Measurements from ENCODE around the gene NUP210. TPM values are rescaled to one million over a fixed set of nuclear protein-coding genes. Genes with fewer than 3 reads are reported as not detected.

Gene NUP210
- polyA plus RNA-seq, 3 donors from 2014 or later = 10.9 to 120 (median 36.7) TPM

- H3K27ac Mint-ChIP-seq = no peak overlapping the region
- no peak for DNase-seq
- no peak overlapping the region for H3K4me3 Mint-ChIP-seq
- H3K4me1 Mint-ChIP-seq = peaks cover under 1 to 2% of the 10 kb centered on the region in 2 donors
- no peaks in the 10 kb centered on the region for H3K9me3 Mint-ChIP-seq
- H3K36me3 Mint-ChIP-seq = peaks cover 0 to 1% (median 0%) of the 10 kb centered on the region in 3 donors
- H3K27me3 Mint-ChIP-seq (ENCODE audit: low read depth in 3 of 3) = peaks cover 3 to 10% (median 7%) of the 10 kb centered on the region in 3 donors
Measured at GRCh38 chr3:13303410-13303809, 116.7 kb downstream of the NUP210 start.

DNA sequence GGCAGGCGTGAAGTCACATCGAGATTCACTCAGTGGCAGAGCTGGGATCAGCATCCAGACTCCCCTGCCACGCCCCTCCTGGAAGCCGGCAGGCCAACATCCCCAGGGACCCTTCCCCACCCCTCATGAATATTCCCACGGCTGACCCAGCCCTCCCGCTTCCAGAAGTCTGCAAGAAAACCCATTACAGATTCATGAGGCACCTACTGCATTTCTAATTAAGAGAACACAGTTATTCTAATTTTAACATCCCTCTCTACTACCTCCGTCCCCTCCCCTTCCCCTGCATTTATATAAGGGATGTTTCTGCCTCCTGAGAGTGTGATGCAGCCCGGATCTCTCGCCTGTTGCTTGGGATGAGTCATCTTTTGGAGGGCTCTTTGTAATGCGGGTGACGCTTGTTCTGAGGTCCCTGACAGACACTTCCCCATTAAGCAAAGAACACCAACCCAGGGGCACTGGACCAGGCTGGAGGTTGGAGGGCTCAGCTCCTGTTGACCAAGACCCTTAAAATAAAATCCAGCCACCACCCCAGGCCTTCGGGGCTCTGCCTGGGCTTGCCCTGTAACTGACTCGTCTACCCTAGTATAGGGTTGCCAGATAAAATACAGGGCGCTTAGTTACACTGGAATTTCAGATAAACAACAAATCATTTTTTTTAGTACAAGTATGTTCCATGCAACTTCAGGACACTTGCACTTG lies 118.7 kb downstream of the NUP210 start:
- no peak overlapping the region for H3K27ac Mint-ChIP-seq
- H3K4me3 Mint-ChIP-seq = no peak overlapping the region
- H3K9me3 Mint-ChIP-seq = no peaks in the 10 kb centered on the region
- peaks cover 3 to 12% (median 11%) of the 10 kb centered on the region in 3 donors for H3K27me3 Mint-ChIP-seq (ENCODE audit: low read depth in 3 of 3)
- H3K4me1 Mint-ChIP-seq = no peaks in the 10 kb centered on the region
- DNase-seq = no peak
- no peaks in the 10 kb centered on the region for H3K36me3 Mint-ChIP-seq

- Mint-ChIP-seq H3K9me3 (no peaks in the 10 kb centered on the region), H3K36me3 (no peaks in the 10 kb centered on the region), H3K27ac (no peak overlapping the region), H3K4me3 (no peak overlapping the region), H3K27me3 (ENCODE audit: low read depth in 3 of 3) (peaks cover 3 to 13% (median 11%) of the 10 kb centered on the region in 3 donors), H3K4me1 (no peaks in the 10 kb centered on the region)
- DNase-seq = no peak
Measured at GRCh38 chr3:13300546-13301285, 119.4 kb downstream of the NUP210 start.

GRCh38 chr3:13299531-13300155 lies 120.5 kb downstream of the NUP210 start:
- Mint-ChIP-seq H3K27me3 (ENCODE audit: low read depth in 3 of 3) (peaks cover 3 to 18% (median 8%) of the 10 kb centered on the region in 3 donors), H3K4me1 (no peaks in the 10 kb centered on the region), H3K36me3 (no peaks in the 10 kb centered on the region), H3K9me3 (no peaks in the 10 kb centered on the region), H3K4me3 (no peak overlapping the region), H3K27ac (no peak overlapping the region)
- DNase-seq = no peak

- no peak for DNase-seq
- H3K27ac Mint-ChIP-seq = no peak overlapping the region
Measured at GRCh38 chr3:13296662-13297061, 123.5 kb downstream of the NUP210 start.

GRCh38 chr3:13294442-13295351 lies 125.4 kb downstream of the NUP210 start:
- DNase-seq = no peak
- Mint-ChIP-seq H3K4me1 (no peaks in the 10 kb centered on the region), H3K27me3 (ENCODE audit: low read depth in 3 of 3) (peaks cover 3 to 24% (median 4%) of the 10 kb centered on the region in 3 donors), H3K27ac (no peak overlapping the region), H3K9me3 (no peaks in the 10 kb centered on the region), H3K36me3 (peaks cover 0 to 3% (median 0%) of the 10 kb centered on the region in 3 donors), H3K4me3 (no peak overlapping the region)

More at GRCh38 chr3:13296662-13297061, 123.5 kb downstream of the NUP210 start:
- Mint-ChIP-seq H3K9me3 (no peaks in the 10 kb centered on the region), H3K4me1 (no peaks in the 10 kb centered on the region), H3K27me3 (ENCODE audit: low read depth in 3 of 3) (peaks cover 3 to 21% (median 6%) of the 10 kb centered on the region in 3 donors), H3K4me3 (no peak overlapping the region), H3K36me3 (peaks cover 0 to 3% (median 0%) of the 10 kb centered on the region in 3 donors)

DNA sequence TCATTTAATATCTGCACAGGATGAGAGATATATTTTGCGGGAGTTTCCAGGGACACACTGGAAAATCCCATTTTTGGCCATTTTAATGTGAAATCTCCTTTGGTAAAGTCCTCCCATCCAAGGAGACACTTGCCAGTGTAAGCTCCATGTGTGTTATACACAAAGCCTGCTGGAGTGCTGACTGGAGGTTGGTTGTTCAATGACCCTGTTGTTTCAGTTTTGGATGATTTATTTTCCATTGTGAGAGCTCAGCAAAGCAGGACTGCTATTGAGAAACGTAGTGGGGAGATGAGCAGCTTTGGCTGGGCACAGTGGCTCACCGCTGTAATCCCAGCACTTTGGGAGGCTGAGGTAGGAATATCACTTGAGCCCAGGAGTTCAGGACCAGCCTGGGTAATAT lies 127.7 kb downstream of the NUP210 start:
- H3K4me1 Mint-ChIP-seq = no peaks in the 10 kb centered on the region
- no peak overlapping the region for H3K4me3 Mint-ChIP-seq
- peaks cover 0 to 3% (median 0%) of the 10 kb centered on the region in 3 donors for H3K36me3 Mint-ChIP-seq
- peaks cover 0 to under 1% (median 0%) of the 10 kb centered on the region in 6 donors for H3K9me3 Mint-ChIP-seq
- peaks cover 4 to 26% (median 6%) of the 10 kb centered on the region in 3 donors for H3K27me3 Mint-ChIP-seq (ENCODE audit: low read depth in 3 of 3)
- no peak for DNase-seq
- H3K27ac Mint-ChIP-seq = no peak overlapping the region

DNA sequence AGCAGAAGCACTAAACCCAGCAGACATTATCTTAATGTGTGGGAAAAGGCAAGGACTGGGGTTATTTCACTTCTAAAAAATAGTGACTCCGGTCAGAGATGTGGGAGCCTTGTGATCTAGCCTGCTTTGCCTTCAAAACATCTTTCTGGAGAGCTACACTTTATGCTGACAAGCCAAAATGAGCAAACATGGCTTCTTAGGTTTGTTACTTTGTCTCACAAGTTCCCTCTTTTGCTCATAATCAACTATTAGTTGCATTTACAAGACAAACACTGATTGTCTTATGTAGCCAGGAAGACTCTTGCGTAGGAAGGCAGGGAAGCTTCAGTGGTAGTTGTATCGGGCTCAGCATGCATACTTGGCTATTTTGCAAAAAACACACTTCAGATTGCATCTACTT lies 129.2 kb downstream of the NUP210 start:
- DNase-seq = no peak
- peaks cover 3 to 13% (median 5%) of the 10 kb centered on the region in 6 donors for H3K9me3 Mint-ChIP-seq
- no peaks in the 10 kb centered on the region for H3K4me1 Mint-ChIP-seq
- no peak overlapping the region for H3K27ac Mint-ChIP-seq
- peaks cover 2 to 23% (median 7%) of the 10 kb centered on the region in 3 donors for H3K27me3 Mint-ChIP-seq (ENCODE audit: low read depth in 3 of 3)
- peaks cover 3 to 11% (median 7%) of the 10 kb centered on the region in 3 donors for H3K36me3 Mint-ChIP-seq
- H3K4me3 Mint-ChIP-seq = no peak overlapping the region

DNA sequence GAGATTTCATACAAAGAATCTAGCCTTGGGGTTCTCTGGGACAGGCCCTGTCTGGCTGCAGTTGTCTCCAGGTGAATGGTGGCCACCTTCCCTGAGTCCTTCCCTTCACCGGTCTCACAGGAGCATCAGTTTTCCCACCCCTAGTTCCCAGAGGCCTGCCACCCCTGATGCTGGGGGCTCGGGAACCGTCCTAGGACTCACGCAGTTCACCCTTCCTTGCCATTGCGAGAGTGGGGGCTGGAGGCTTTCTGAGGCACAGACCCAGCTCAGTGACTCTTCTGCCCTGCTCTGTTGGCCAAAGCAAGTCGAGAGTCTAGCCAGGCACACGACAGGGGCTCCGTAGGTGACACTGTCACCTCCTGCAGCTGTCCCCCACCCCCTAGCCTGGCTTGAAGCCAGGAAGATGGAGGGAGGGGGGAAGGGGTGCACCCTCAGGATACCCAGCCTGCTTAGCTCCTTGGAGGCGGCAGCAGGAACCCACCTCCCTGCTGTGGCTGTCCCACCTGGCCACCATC lies 130.3 kb downstream of the NUP210 start:
- Mint-ChIP-seq H3K4me1 (no peaks in the 10 kb centered on the region), H3K9me3 (peaks cover 3 to 13% (median 6%) of the 10 kb centered on the region in 6 donors), H3K4me3 (no peak overlapping the region), H3K27me3 (ENCODE audit: low read depth in 3 of 3) (peaks cover 1 to 19% (median 6%) of the 10 kb centered on the region in 3 donors), H3K36me3 (peaks cover 3 to 11% (median 7%) of the 10 kb centered on the region in 3 donors), H3K27ac (no peak overlapping the region)
- DNase-seq = no peak

DNA sequence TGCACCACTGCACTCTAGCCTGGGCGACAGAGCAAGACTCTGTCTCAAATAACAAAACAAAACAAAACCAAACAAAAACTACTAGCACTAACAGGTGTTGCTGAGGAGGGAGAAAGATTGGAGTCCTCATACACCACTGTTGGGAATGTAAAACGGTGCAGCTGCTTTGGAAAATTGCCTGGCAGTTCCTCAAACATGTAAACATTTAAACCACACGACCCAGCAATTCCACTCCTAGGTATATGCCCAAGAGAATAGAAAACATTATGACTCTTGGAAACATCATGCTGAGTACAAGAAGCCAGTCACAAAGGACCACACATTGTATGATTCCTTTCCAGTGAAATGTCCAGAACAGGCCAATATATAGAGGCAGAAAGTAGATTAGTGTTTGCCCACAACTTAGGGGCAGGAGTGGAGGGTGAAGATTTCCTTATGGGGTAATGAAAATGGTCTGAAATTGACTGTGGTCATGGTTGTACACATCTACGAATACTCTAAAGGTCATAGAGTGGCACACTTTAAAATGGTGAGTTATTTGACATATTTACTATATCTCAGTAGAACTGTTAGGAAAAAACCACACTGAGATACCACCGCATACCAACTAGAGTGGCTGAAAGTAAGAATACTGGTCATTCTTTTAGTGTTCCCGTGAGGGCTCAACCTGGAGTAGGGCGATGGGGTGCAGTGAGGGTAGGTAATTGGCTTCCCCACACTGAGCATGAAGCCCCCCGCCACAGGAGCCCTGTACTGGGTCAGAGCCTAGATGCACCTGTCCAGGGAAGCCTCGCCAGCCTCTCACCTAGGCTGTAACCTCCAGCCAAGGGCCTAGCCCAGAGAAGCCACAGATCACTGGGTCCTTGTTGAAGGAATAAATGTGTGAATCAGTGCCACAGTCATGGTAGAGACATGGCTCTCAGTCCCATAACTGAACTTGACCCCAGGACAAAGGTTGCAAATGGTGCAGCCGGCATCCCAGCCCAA lies 131.1 kb downstream of the NUP210 start:
- Mint-ChIP-seq H3K27ac (no peak overlapping the region), H3K27me3 (ENCODE audit: low read depth in 3 of 3) (peaks cover 8 to 21% (median 14%) of the 10 kb centered on the region in 3 donors), H3K9me3 (peaks cover 9 to 20% (median 13%) of the 10 kb centered on the region in 6 donors), H3K4me3 (no peak overlapping the region), H3K4me1 (peaks cover 2% of the 10 kb centered on the region in 2 donors), H3K36me3 (peaks cover 9 to 14% (median 9%) of the 10 kb centered on the region in 3 donors)
- no peak for DNase-seq

- peaks cover 8 to 11% of the 10 kb centered on the region in 2 donors for H3K4me1 Mint-ChIP-seq
- H3K27ac Mint-ChIP-seq = no peak overlapping the region
- no peak for DNase-seq
- H3K27me3 Mint-ChIP-seq (ENCODE audit: low read depth in 3 of 3) = peaks cover 14 to 26% (median 19%) of the 10 kb centered on the region in 3 donors
- peaks cover 12 to 27% (median 19%) of the 10 kb centered on the region in 6 donors for H3K9me3 Mint-ChIP-seq
- H3K4me3 Mint-ChIP-seq = no peak overlapping the region
- peaks cover 13 to 16% (median 14%) of the 10 kb centered on the region in 3 donors for H3K36me3 Mint-ChIP-seq
Measured at GRCh38 chr3:13287833-13288232, 132.3 kb downstream of the NUP210 start.

GRCh38 chr3:13286873-13287272 lies 133.2 kb downstream of the NUP210 start:
- H3K4me3 Mint-ChIP-seq = no peak overlapping the region
- H3K36me3 Mint-ChIP-seq = peaks cover 13 to 16% (median 14%) of the 10 kb centered on the region in 3 donors
- peaks cover 14 to 26% (median 19%) of the 10 kb centered on the region in 3 donors for H3K27me3 Mint-ChIP-seq (ENCODE audit: low read depth in 3 of 3)
- H3K4me1 Mint-ChIP-seq = peaks cover 8 to 11% of the 10 kb centered on the region in 2 donors
- H3K27ac Mint-ChIP-seq = no peak overlapping the region
- no peak for DNase-seq
- H3K9me3 Mint-ChIP-seq = peaks cover 12 to 27% (median 19%) of the 10 kb centered on the region in 6 donors

Measured in immature natural killer cell (primary cell).